HG02571 (cell line): ENCODE measurements around the gene TECPR2.

ENCODE experiments used
- ATAC-seq: cut with Tn5 transposase; IDR thresholded peaks from one replicate; pipeline ENCODE4 v1.9.1; 2021; ENCODE audit warnings: mild to moderate bottlenecking, moderate library complexity; ENCODE audit not compliant: unreplicated experiment

Gene TECPR2

DNA sequence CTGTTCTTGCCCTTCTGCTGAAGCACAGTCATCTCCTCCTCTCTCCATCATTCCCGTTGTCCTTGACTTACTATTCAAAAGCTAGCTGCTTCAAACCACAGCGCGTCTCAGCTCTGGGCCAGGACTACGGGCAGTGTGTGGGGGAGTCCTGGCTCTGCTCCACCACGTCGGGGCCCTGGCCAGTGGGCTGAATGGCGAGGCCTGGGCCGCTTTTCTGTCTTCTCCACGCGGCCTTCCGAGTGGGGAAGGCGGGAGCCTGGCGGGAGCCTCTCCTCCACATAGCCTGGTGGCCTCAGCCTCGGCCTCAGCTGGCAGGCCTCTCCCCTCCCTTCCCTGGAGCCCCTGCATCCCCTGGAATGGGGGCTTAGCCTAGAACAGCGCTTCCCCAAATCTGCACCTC, 130.4 kb downstream of the TECPR2 start:
- no peak for ATAC-seq

DNA sequence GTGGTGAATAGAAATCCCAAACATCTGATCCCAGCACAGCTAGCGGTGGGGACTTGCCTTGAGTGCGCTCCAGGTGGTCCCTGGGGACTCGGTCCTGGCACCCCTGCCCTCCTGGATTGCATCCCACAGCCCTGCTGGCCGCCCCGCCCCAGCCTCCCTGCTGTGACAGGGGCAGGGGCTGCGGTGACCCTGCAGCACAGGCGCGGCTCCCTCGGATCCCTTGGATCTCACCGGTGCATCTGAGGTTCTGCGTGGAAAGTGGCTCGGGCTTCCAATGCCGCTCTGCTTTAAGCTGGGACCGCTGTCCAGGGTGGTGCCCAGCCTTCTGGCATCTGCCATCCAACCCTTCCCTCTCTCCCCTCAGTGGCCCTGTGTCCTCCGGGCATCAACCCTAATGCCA, 130.8 kb downstream of the TECPR2 start:
- no peak for ATAC-seq

GRCh38 chr14:102495491-102496330, 133.0 kb downstream of the TECPR2 start:
- no peak for ATAC-seq

- no peak for ATAC-seq
Measured at GRCh38 chr14:102496331-102496691, 133.6 kb downstream of the TECPR2 start.

DNA sequence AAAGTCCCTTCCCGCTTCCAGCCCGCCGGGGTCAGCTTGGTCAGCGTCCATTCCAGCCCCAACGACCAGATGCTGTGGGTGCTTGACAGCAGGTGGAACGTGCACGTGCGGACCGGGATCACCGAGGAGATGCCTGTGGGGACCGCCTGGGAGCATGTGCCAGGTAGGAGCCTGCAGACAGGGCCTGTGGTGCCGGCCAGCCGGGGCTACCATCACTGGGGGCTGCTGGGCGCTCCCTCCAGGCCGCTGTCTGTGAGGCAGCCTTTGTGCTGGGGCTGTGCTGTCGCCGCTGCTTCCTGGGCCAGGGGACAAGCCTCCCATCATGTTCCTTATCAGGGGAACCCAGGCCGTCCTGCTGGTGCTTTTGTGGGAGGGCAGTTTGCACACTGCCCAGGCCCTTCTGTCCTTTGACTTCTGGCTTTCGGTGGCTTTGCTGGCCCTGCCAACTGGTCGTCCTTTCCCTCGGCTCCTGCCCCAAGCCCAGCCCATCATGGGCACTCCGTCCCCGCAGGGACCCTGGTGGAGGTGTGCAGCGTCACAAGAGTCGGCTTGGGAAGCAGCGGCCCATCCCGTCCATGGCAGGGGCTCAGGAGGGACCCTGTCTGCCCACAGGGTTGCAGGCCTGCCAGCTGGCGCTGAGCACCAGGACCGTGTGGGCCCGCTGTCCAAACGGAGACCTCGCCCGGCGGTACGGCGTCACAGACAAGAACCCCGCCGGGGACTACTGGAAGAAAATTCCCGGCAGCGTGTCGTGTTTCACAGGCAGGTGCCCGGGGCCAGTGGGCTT, 134.4 kb downstream of the TECPR2 start:
- ATAC-seq, result no peak

DNA sequence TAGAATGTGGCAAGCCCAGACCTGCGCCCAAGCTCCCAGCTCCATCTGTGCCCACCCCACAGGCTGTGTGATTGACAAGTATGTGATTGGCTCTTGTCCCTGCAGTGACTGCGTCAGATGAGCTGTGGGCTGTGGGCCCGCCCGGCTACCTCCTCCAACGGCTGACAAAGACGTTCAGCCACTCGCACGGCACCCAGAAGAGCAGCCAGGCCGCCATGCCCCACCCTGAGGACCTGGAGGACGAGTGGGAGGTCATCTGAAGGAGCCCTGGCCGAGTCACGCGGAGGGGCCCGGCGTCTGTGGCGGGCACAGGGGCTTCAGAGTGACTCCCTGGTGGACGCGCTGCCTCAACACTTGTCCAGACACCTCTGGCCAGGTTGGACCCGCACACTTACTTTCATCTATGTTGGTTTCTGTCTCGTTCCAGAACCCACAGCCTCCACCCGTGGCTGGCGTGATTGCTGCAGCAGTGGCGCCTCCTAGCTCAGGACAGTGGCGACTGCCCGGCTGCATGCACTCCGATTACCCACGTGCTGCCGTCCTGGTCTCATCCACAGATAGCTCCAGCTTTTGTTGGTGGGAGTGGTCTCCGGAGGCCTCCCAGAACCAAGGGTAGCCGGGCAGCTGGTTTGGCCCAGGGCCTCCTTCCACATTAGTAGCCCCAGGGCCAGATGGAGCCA, 135.4 kb downstream of the TECPR2 start:
- no peak for ATAC-seq

GRCh38 chr14:102498678-102499265, 136.0 kb downstream of the TECPR2 start:
- no peak for ATAC-seq

- no peak for ATAC-seq
Measured at GRCh38 chr14:102499401-102500157, 136.8 kb downstream of the TECPR2 start.

GRCh38 chr14:102500158-102500662, 137.5 kb downstream of the TECPR2 start:
- ATAC-seq, result no peak

DNA sequence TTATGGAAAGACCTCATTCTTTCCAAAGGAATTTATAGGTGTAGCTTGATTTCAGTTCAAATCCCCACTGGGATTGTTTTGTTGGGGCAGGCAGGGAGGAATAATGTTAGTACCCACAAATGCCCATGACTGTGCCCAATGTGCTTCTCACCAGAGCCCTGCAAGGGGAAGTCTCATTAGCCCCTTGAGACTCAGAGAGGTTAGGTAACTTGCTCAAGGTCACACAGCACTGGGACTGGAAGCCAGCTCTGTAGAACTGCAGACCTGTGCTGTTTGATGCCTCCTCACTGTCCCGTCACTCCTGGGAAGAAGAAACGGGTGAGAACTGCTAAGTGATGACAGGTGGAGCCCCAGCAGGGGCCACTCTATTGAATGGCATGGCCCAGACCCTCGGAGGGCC, 138.0 kb downstream of the TECPR2 start:
- no peak for ATAC-seq

GRCh38 chr14:102501751-102502315, 139.1 kb downstream of the TECPR2 start:
- no peak for ATAC-seq

GRCh38 chr14:102502571-102502970, 139.8 kb downstream of the TECPR2 start:
- no peak for ATAC-seq

DNA sequence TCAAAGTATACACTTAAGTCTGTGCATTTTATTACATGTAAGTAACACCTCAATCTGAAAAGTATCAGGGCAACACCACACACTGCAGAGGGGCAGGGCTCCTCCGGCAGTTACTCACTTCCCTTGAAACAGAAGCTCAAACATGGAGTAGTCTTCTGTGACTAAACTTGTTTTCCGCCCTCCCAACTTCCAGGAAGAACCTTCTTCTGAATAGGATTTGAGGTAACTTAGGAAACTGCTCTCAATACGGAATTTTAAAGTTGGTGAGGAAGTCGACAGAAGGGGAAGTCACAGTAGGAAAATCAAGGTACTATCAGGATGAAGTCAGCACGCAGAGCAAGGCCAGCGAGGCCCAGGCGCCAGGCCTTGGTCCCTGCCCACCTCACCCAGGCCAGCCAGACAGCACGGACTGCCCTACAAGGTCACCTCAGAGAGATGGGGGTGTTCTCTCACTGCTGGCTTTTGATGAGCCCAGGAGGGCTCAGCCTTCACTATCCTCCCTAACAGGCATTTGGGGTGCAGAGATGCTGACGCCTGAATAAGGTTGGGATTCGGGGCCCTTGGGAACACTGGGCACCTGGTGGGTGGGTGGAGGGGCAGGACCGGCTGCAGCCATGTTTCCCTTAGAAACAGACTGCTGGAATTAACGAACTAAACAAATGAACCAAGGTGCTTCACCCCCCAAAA, 141.0 kb downstream of the TECPR2 start:
- ATAC-seq, result no peak

DNA sequence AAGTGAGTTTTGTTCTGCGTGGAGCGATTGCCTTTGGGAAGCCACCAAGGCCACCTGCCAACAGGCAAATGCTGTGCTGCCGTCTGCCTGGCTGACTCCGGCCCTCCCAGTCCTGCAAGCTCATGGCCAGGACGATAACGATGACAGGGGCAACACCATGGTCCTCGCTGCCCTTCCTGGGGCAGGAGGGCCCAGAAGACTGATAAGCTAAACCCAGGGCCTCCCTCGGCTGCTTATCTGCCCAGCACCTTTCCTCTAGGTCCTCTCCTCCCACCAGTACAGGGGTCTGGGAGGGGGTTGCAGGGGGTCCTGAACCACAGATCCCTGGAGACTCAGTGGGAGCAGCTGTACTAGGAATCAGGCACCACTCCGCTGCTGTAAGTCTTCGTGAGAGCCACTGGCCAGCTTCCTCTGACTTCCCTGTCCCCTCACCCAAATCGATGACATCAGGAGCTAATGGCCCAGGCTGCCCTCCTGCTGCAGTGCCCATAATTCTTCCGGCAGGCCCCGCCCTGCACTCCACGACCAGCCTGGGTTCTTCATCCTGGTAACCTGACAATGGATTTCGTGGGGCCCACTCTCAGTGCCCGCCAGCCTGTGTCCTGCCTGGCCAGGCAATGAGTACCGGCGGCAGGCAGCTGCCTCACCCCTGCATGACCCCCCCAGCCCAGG, 141.7 kb downstream of the TECPR2 start:
- ATAC-seq, result no peak

DNA sequence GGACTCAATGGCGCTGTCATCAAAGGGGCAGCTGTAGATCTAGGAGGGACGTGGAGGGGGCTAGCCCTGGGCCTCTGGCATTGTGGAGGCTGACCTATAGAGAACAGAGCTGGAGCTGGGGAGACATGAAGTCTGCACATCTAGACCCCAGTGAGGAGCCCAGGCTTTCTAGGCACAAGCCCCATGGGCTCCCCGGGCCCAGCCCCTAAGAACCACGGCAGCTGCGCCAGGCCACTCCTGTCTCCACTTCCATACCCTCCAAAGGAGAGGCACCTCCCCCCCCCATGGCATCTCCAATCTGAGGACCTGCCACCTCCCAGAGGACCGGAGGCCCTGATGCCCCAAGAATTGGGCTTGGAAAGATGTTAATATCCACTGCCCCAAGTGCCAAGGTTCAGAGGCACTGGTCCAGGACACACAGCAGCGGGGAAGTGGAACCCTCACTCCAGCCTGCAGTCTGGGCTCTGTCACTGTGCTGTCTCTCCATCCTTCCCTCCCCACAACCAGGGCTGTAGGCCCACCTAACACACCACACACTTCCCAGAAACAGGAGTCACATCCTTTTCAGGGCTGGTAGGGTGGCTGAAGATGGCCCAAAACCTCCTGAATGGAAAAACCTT, 142.4 kb downstream of the TECPR2 start:
- no peak for ATAC-seq

- ATAC-seq, result no peak
Measured at GRCh38 chr14:102505775-102506625, 143.3 kb downstream of the TECPR2 start.

DNA sequence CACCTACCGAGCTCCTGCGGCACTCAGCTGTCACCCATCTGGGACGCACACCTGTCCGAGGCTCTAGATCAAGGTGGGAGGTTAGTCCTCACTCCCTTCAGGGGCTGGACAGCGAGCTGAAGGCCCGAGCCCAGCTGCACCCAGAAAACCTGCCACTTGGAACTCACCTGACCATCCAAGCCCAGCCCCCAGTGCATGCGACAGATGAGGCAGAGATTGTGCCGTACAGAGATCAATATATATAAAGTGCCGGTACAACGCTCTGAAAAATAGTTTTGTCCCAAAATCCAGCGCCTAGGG, 143.8 kb downstream of the TECPR2 start:
- no peak for ATAC-seq
